GM12801 (cell line): ENCODE measurements around the gene BPIFB1.

Experiments used
- CTCF ChIP-seq: IDR thresholded peaks from one replicate; pipeline ENCODE4 v1.5.1; 2011; ENCODE audit warnings: control low read depth; ENCODE audit not compliant: insufficient read length; ENCODE audit errors: extremely low read depth

The BPIFB1 gene

GRCh38 chr20:33285861-33286495 lies 3.0 kb downstream of the BPIFB1 start:
- no peak for TF ChIP-seq CTCF

- TF ChIP-seq CTCF, result no peak
Observed at GRCh38 chr20:33287884-33288283, 4.9 kb downstream of the BPIFB1 start.

GRCh38 chr20:33290852-33291251 lies 7.8 kb downstream of the BPIFB1 start:
- TF ChIP-seq CTCF, result no peak

- no peak for TF ChIP-seq CTCF
Observed at GRCh38 chr20:33291416-33291815, 8.4 kb downstream of the BPIFB1 start.

- TF ChIP-seq CTCF, result peak; percentile 57
Observed at GRCh38 chr20:33291830-33292355, 8.9 kb downstream of the BPIFB1 start.

GRCh38 chr20:33296206-33296605 lies 13.2 kb downstream of the BPIFB1 start:
- no peak for TF ChIP-seq CTCF

GRCh38 chr20:33298391-33298790 lies 15.4 kb downstream of the BPIFB1 start:
- no peak for TF ChIP-seq CTCF
